GM10266 (cell line): ENCODE results near the gene PIWIL4.
"Not testable (repeated sequence)": the region's sequence is repeated elsewhere in the genome, so short reads cannot be mapped to it uniquely, and the experiment has no call there.

Experiments
- DNase-seq: peaks from one replicate; pipeline ENCODE4 v3.0.0; 2012; ENCODE audit errors: extremely low spot score
- TF ChIP-seq, protein P1 (sequence below): IDR thresholded peaks from 2 replicates; pipeline ENCODE4 v1.5.1; 2012; ENCODE audit warnings: mild to moderate bottlenecking, low read depth; ENCODE audit not compliant: control insufficient read depth, insufficient read depth; ENCODE audit errors: missing control alignments

The PIWIL4 gene

DNA sequence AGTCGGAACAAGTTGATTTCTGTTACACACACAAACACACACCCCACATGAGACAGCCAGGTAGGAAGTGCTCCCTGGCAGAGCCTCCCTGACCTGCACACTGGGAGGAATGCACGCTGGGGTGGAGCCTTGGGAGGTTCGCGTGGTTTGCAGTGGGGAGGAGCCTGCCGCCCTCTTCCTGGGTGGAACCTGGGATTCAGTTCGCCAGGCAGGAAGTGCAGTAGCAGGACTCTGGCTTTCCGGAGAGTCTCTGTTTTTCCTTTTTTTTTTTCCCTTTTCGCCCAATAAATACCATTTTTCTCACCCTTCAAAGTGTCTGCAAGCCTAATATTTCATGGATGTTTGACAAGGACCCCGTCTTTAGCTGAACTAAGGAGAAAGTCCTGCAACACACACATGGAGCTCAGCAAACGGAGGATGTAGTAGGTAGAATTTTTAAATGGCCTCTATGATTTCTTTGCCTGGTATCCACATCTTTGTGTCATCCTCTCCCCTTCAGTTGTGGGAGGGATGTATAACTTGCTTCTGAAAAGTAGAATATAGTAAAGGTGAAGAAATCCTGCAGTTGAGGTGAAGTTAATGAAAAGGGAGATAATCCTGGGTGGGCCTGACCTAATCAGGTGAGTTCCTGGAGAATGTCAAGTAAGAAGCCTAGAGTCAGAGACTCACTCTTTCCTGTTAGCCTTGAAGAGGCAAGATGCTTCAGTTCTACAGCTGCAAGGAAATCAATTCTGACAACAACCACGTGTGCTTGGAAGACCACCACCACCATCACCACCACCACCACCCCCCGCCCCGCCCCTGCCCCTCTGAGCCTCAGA lies 72.9 kb downstream of the PIWIL4 start:
- TF ChIP-seq, protein P1, sequence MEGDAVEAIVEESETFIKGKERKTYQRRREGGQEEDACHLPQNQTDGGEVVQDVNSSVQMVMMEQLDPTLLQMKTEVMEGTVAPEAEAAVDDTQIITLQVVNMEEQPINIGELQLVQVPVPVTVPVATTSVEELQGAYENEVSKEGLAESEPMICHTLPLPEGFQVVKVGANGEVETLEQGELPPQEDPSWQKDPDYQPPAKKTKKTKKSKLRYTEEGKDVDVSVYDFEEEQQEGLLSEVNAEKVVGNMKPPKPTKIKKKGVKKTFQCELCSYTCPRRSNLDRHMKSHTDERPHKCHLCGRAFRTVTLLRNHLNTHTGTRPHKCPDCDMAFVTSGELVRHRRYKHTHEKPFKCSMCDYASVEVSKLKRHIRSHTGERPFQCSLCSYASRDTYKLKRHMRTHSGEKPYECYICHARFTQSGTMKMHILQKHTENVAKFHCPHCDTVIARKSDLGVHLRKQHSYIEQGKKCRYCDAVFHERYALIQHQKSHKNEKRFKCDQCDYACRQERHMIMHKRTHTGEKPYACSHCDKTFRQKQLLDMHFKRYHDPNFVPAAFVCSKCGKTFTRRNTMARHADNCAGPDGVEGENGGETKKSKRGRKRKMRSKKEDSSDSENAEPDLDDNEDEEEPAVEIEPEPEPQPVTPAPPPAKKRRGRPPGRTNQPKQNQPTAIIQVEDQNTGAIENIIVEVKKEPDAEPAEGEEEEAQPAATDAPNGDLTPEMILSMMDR = no peak
- no peak for DNase-seq

DNA sequence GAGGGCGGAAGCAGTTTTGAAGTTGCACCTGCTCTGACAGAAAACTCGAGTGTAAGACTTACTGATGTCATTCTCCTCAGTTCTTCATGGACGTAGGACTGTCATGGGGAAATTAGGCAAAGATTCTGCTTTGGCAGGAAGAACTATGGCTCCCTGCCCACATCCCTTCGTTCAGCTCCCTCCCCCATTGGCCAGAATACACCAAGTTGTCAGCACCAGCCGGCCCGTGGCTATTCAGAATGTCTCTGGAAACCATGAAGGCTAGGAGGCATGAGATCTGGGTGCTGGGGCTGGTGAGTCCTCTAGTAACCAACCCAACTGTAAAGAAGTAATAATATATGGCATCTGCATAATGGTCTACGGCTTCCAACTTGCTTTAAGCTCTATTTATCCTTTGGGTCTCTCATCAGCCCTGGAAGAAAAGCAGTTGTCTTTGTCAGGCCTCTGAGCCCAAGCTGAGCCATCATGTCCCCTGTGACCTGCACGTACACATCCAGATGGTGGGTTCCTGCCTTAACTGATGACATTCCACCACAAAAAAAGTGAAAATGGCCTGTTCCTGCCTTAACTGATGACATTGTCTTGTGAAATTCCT lies 74.1 kb downstream of the PIWIL4 start:
- TF ChIP-seq, protein P1 = no peak
- DNase-seq = no peak

DNA sequence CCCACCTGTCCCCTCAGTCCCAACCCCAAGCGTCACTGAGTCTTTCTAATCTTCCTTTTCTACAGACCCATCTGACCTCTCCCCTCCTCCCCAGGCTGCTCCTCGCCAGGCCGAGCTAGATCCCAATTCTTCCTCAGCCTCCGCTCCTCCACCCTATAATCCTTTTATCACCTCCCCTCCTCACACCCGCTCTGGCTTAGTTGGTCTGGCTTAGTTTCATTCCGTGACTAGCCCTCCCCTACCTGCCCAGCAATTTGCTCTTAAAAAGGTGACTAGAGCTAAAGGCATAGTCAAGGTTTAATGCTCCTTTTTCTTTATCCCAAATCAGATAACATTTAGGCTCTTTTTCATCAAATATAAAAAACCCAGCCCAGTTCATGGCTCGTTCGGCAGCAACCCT lies 76.0 kb downstream of the PIWIL4 start:
- not testable (repeated sequence) for DNase-seq

DNA sequence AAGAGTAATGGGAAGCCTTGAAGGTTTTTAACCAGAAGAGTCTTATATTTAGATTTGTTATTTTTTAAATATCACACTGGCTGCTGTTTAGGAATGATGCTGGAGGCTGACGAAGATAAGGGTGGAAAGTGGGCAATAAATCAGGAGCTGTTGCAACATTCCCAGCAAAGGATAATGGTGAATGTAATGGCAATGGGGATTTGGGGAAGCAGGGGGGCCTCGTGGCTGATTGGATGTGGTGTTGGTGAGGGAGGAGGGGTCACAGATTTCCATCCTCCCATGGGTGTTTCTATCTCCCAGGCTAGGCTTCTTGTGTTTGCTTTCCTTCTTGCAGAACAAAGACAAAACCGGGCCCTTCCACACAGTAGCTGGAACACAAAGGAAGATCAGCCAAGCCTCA lies 80.8 kb downstream of the PIWIL4 start:
- DNase-seq = no peak
- TF ChIP-seq, protein P1 = no peak

DNA sequence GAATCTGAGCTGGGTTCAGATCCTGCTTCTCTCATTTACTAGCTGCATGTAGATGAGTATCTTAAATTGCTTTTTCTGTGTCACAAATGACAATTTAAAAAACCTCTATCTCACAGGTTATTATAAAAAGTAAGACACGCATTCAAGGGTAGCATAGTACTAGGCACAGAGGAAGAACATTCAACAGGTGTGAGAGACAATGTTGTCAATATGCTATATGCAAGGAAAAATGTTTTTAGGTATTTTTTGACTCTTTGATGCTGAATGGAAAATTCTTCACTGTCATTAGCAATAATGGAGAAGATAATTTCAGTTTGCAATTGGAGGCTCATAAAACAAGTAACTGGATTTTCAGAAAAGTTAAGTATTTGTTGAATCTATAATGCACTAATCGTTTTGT lies 81.6 kb downstream of the PIWIL4 start:
- TF ChIP-seq, protein P1 = no peak

DNA sequence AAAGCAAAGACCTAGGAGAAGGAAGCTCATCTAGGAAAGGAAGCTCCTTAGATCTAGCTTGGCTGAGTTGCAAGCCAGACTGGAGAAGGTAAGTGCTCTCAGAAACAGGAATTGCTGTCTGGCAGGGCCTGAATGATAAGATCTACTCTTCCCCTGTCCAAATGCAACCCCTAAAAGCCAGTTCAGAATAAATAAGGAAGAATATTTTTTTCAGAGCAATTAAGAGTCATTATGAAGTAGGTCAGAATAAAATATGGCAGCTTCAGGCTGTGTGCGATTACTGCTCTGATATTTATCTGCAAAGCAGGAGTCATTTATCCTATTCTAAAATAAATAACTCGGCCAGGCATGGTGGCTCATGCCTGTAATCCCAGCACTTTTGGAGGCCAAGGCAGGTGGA lies 82.1 kb downstream of the PIWIL4 start:
- TF ChIP-seq, protein P1 = no peak
- DNase-seq = no peak

More for the DNA sequence above, 81.6 kb downstream of the PIWIL4 start:
- DNase-seq = no peak

DNA sequence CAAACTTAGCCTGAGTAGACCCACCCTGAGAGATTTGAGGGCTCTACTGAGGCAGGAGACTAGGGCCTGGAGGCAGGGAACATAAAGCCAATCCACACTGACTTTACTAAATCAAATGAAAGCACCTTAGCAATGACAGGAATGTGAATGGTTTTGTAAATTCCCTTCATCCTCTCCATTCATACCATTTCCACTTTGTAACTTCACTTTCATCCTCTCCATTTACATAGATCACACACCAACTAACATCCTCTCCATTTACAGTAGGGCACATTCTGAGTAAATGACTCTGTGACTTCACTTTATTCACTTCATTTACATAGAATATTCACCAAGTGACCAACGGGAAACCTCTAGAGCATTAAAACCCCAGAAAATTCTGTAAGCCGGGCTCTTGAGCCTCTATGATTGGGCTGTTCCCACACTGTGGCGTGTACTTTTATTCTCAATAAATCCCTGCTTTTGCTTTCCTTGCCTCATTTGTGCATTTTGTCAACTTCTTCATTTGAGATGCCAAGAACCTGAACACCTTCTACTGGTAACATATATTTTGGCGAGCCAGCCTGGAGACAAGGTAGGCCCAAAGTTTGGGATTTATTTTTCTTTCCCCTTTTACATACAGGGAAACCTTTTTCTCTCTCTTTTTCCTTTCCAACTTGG lies 82.9 kb downstream of the PIWIL4 start:
- DNase-seq = no peak
- TF ChIP-seq, protein P1 = no peak
